Panc1 (cell line): ENCODE measurements around the gene MYO7A.

Source experiments
- POLR2AphosphoS5 ChIP-seq: IDR thresholded peaks from 2 replicates; pipeline ENCODE4 v1.6.1; 2012; ENCODE audit warnings: mild to moderate bottlenecking, low read depth, low read length, moderate library complexity
- TCF7L2 ChIP-seq: IDR thresholded peaks from 2 replicates; pipeline ENCODE4 v1.6.1; 2011; ENCODE audit warnings: mild to moderate bottlenecking, low read depth, low read length, inconsistent platforms
- TF ChIP-seq, protein P1 (sequence below): fragments of 450-650 bp; IDR thresholded peaks from 2 replicates; pipeline ENCODE4 v1.5.1; 2017; ENCODE audit warnings: mild to moderate bottlenecking

DNA sequence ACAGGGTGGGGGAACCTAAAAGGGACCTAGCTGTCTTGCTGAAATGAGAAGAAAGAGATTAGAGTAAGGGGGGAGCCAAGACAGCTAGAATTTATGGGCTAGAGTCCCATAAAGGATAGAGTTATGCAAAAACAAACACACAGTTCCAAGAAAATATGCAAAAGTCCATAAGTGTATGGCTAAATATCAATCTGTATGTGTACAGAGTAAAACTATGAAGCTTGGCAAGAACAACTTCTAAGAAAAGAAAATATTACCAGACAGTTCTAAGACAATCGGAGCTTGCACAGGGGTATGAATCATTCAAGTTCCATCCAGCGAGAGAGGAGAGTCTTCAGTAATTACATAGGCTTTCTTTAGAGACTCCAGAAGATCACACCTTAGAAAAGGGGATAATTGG, 131.6 kb downstream of the MYO7A start:
- TF ChIP-seq, protein P1, sequence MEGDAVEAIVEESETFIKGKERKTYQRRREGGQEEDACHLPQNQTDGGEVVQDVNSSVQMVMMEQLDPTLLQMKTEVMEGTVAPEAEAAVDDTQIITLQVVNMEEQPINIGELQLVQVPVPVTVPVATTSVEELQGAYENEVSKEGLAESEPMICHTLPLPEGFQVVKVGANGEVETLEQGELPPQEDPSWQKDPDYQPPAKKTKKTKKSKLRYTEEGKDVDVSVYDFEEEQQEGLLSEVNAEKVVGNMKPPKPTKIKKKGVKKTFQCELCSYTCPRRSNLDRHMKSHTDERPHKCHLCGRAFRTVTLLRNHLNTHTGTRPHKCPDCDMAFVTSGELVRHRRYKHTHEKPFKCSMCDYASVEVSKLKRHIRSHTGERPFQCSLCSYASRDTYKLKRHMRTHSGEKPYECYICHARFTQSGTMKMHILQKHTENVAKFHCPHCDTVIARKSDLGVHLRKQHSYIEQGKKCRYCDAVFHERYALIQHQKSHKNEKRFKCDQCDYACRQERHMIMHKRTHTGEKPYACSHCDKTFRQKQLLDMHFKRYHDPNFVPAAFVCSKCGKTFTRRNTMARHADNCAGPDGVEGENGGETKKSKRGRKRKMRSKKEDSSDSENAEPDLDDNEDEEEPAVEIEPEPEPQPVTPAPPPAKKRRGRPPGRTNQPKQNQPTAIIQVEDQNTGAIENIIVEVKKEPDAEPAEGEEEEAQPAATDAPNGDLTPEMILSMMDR, result no peak
- no peak for TF ChIP-seq POLR2AphosphoS5
- TF ChIP-seq TCF7L2, result no peak
